Right lung (tissue), 10 donors: ENCODE data around the gene CD8B. TPM values are rescaled to one million over a fixed set of nuclear protein-coding genes. Genes with fewer than 3 reads are reported as not detected.
"Not testable (repeated sequence)": the region's sequence is repeated elsewhere in the genome, so short reads cannot be mapped to it uniquely, and the experiment has no call there.

ENCODE experiments used
- DNase-seq, 2 donors: peaks; one replicate each; pipeline ENCODE4 v3.0.0-alpha.2; 2013
- long read RNA-seq, 8 donors: transcript quantifications; one replicate each; lab custom pipeline, GENCODE V29; 2026
- polyA plus RNA-seq, 5 donors: library from polyadenylated mRNA; unstranded; fragments of 120-200 nt; gene quantifications; one replicate each; pipeline versions ENCODE4 v1.2.1 to v1.2.3, GENCODE V29; 2013; ENCODE audit warnings: inconsistent platforms in 1 of 5, low replicate concordance in 1 of 5; ENCODE audit not compliant: insufficient read length in 5 of 5, insufficient read depth in 1 of 5

The CD8B gene
- polyA plus RNA-seq, result under 1 TPM; 0.37 to 0.85 (median 0.56) TPM
- long read RNA-seq, donor 1, result 0 reads
- long read RNA-seq, donor 2, result 0 reads
- long read RNA-seq, donor 3, result 0 reads
- long read RNA-seq, donor 4, result 0 reads
- long read RNA-seq, donor 5, partial matches to known transcripts, result 0 of 1 reads
- long read RNA-seq, donor 5, other reads (novel, unspliced or antisense), result 0 of 1 reads
- long read RNA-seq, donor 6, result 0 reads
- long read RNA-seq, donor 7, result 0 reads
- long read RNA-seq, donor 8, result 0 reads

DNA sequence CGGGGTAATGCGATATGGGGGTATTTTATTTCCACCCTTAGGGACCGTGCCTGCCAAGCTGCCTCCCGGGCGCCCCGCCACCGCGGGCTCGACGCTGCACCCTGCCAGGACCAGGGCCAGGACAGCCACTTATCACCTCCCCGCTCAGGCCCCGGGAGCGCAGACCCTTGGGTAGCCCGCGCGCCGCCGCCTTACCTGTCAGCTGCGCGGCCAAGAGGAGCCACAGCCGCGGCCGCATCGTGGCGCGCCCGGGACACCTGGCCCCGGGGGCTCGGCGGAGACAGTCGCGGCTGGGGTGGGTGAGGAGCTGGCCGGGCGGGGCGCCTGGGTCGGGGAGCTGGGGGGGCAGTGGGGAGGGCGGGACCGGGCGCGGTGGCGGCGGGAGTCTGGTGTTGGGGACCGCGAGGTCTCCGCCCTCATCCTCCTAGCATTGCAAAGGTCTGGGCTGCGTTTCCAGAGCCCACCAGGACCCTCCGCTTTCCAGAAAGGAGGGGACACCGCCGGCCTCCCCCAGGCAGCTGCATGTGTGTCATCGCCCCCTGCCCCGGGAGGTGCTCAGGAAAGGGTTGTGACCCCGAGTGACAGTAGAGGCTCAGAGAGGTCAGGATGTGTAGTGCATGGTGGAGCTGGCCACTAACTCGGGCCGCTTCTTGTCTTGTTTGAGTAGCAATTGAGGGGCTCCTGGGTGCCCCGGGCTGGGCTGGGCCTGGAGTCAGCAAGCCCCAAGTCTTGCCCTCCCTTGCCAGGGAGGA lies at the start of gene CD8B:
Gene CD8B (minus strand): TSS at position 259 of the 752 bp plus-strand sequence. CDS start 21 bp downstream, at position 238.
- not testable (repeated sequence) for DNase-seq

DNA sequence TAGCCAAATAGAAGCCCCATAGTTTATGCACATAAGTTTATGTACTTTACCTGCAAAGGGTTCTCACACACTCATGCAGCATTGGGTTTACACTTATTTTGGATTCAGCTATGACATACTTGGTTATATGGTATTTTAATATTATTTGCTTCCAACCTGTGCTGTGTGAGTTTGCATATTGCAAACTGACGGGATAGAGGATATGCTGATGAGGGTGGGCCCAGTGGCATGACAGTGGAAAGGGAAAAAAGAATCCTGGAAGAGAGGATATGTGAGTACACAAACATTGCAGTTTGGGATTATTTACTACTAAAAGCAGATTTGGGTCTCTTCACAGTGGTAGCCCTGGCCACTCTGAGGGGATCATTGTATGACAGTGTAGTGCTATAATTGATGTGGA lies 44.2 kb upstream of the CD8B start:
- not testable (repeated sequence) for DNase-seq

DNA sequence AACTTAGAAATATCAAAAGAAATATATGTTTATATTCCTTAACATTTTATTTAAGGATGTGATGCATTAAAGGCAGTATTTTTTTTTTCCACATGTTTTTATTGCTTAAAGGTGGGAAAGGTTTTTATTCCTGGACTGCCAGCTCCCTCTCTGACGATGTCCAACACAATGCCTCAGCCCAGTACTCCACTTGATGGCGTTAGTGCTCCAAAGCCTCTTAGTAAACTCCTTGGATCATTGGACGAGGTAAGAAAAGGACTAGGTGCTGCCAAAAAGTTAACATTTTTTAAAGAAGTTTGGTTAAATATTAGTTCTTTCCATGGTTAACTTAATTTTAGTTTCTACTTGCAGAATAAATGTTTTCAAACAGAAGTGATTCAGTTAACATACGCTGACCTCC lies 39.0 kb upstream of the CD8B start:
- DNase-seq, result not testable (repeated sequence)

DNA sequence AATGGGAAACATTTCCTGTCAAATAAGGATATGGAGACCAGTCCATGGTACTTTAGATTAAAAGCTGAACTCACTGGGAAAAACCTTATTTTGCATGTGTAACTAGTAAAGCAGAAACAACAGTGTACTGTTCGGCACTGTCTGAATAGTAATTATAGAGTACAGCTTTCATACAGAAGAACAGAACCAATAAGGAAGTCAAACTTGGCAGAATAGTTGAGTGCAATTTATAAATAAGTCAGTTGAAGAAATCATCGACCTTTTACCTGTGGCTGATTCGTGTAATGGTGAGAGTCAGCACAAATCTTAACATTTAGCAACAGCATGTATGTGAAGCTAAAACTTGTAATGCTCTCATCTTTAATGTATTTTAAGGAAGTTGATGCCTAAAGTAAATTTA lies 24.3 kb upstream of the CD8B start:
- not testable (repeated sequence) for DNase-seq

DNA sequence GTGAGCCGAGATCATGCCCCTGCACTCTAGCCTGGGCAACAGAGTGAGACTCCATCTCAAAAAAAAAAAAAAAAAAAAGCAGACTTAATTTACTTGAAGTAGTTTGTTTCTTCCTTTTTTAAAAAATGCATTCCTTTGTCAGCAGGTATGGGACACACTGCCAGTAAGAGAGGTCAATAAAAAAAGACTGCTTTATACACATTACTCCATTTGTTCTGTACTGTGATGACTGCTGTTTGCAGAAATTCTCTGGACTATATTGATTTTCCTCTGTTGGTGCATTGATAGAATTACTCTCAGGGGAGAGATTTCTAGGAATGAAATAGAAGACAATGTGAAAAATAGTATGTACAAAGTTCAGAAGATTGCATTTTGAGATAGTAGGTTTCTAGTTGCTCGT lies 21.2 kb upstream of the CD8B start:
- DNase-seq, result not testable (repeated sequence)

DNA sequence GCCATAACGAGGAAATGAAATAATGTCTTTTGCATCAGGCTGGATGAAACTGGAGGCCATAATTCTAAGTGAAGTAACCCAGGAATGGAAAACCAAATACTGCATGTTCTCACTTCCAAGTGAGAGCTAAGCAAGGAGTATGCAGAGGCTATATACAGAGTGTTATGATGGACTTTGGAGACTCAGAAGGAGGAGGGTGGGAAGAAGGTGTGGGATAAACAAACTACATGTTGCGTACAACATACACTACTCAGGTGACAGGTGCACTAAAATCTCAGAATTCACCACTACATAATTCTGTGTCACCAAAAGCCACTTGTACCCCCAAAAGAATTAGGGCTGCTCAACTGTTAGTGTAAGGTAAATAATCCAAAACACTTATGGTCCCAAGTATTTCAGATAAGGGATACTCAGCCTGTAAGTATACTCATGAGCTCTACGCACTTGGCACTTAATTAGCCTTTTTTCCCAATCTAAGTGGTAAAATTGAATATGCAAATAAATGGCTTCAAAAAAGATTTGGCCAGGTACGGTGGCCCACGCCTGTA lies 20.5 kb upstream of the CD8B start:
- peak; percentile 17 to 20 for DNase-seq

DNA sequence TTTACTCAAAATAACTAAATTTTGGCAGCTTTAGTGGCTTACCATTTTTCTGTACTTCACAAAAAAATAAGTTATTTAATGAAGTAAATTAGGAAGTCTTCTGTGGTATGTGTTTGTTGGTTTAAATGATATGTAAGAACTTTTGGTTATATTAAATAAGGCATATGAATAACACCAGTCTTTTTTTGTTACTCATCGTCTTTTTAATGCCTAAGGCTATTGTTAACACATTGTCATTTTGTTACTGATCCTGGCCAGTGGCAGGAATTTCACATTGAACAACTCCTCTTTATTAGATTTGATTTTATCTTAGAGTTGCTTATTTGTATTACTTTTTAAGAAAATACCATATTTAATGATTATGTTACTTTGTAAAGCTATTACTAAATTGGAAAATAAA lies 17.3 kb upstream of the CD8B start:
- DNase-seq, result not testable (repeated sequence)

DNA sequence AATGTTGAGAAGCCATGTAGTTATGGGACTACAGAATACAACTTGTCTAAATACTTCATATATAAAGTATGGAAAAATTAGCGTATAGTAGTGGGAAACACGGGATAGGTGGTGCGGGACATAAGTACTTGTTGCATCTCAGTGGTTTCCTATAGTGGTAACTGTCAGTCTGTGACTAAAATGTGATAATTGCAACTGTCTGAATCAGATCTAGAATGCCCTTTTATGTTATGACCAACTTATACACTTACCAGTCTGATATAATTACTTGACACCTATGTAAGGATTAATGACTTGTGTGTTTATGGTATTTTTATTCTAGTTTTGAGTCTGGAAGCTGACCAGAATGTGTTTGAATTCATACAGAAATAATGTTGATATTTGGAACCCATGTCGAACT lies 9.3 kb upstream of the CD8B start:
- not testable (repeated sequence) for DNase-seq

DNA sequence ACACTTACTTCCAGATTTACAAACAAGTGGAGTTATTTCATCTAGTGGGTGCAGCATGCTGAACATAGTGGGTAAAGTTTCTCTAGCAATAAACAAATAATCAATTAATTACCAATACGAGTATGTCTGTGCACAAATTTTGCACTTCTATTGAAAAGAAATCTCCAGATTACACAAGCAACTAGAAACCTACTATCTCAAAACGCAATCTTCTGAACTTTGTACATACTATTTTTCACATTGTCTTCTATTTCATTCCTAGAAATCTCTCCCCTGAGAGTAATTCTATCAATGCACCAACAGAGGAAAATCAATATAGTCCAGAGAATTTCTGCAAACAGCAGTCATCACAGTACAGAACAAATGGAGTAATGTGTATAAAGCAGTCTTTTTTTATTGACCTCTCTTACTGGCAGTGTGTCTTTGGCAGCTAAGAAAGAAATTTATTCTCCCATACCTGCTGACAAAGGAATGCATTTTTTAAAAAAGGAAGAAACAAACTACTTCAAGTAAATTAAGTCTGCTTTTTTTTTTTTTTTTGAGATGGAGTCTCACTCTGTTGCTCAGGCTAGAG lies 7.3 kb upstream of the CD8B start:
- not testable (repeated sequence) for DNase-seq

DNA sequence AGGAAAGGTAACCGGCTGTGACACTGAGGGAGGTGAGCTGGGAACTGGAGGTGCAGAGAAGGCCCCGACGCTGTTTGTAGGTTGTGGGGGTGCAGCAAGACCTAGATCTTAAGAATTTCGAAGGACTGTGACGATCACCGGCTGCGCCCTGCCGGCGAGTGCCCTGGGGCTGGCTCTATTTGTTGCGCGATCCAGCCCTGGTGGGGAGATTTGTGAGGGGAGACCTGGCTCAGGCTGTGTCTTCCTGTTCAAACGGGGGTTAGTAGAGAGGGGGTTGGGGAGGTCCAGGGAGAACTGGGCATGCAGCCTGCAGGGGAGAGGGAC lies 656 bp upstream of the CD8B start:
- DNase-seq, result not testable (repeated sequence)

DNA sequence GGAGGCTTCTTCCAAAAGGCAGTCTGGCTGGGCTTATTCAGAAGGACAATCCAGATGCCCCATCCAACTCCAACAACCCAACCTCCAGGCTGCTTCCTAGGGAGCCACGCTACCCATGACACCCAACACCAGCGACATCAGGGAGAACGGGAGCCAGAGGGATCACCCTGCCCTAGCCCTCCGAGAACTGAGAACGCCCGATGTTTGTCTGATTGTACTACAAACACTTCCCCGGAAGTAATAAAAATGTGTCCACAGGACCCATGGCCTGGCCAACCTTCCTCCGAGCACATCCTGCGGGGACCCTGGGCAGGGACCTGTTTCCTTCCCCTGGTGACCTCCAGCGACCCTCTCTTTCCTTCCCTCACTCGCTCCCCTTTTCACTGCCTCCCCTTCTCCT lies 511 bp downstream of the CD8B start:
- not testable (repeated sequence) for DNase-seq

DNA sequence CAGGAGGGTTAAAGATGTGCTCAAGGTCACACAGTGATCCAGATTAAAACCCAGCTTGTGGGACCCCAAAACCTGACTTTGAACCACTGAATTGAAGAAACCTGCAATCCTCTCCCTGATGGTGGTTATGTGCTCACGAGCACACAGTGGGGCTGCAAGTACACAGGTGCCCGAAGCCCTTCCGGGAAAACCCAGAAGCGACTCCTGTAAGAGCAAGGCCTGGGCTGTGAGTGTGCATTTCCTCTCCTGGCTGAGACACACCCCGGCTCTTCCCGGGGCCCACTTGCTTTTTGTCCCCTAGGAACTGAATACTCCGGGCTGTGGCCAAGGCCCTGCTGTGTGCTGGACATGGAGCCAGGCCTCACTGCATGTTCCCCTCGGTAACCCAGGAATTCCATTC lies 1.1 kb downstream of the CD8B start:
- DNase-seq, result not testable (repeated sequence)

DNA sequence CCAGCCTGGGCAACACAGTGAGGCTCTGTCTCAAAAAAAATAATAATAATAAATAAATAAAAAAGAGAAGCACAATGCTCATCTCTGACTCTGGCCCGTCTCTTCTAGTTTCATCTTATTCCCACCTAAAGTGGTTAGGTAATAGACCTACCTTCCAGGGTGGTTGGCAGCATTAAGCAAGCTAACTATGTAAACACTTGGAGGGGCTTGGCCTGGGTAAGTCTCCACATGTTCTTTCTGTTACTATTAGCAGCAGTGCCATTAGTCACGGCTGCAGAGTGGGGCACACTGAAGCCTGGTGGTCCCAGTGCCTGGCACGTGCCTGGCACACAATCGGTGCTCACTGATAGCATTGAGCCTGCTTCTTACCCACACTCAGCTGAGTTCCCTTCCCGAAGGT lies 4.0 kb downstream of the CD8B start:
- DNase-seq, result not testable (repeated sequence)

DNA sequence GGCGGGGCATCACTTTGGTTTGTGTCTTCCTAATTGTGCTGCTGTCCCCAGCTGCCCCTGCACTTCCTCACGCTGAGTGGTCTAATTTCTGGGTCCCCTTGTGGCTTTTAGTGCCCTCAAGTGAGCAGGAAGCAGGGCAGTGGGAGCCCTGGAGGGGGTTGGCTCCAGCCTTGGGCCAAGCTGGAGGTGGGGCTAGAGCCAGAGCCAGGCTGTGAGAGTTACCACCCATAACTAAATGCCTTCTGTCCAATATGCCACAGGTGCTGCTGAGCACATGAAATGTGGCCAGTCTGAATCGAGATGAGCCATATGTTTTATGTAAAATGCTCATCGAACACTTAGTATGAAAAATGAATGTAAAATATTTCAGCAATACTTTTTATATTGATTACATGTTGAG lies 5.2 kb downstream of the CD8B start:
- not testable (repeated sequence) for DNase-seq

DNA sequence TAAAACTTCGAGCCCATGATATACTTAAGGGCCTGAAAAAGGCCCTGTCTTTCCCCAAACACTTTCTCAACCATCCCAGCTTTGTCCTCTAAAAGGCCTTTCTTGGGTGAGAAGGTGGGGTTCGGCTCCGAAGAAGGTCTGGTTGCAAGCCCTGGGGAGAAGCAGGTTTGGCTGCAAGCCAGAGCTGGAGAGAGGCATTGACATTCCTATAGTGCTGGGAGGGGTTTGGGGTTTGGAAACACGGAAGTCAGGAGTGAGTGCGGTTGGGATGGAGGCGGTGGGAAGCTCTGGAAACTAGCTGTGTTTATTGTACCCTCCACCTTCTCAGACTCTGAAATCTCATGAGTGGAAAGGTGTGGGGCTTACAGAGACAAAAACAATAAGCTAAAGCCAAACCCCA lies 5.7 kb downstream of the CD8B start:
- peak; percentile 52 to 58 for DNase-seq

DNA sequence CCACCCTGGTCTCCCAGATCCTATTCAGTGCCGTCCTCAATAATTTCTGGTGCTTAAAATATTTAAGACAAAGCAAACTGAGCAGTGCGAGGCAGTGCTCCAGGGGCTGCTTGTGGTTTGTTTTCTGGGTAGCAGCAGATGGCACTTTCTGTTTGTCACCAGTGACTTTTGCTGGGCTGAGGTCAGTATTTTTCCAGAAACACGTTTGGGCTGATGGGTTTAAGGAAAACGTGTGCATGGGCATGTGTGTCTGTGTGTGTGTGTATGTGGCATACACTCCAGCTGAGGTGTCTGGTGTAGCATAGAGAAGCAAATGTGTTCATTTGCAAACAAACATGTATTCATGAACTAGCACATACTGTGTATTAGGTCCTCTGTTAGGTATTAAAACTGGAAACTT lies 10.1 kb downstream of the CD8B start:
- DNase-seq, result not testable (repeated sequence)

DNA sequence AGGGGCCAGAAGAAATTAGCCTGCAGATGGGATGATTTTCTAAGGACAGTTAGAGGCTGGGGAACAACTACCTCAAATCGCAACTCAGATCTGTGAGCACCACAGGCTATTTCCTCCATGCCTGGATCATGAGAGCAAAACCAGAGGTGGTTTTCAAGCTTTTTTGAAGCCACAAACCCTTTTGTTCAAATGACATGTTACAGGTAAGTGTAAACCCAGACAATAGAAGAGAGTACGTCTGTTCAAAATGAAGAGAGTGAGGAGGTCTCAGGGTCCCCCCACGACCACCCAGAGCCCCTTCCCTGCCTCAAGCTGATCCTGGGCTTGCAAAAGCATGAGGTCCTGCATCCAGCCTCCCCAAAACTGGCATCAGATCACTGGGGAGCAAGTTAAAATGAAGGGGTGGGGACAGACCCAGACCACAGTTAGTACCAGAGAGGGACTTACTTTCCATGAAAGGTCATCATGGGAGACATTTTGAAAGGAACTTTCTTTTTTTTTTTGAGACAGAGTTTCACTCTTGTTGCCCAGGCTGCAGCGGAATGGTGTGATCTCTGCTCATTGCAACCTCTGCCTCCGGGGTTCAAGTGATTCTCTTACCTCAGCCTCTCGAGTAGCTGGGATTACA lies 19.0 kb downstream of the CD8B start:
- DNase-seq, result not testable (repeated sequence)

DNA sequence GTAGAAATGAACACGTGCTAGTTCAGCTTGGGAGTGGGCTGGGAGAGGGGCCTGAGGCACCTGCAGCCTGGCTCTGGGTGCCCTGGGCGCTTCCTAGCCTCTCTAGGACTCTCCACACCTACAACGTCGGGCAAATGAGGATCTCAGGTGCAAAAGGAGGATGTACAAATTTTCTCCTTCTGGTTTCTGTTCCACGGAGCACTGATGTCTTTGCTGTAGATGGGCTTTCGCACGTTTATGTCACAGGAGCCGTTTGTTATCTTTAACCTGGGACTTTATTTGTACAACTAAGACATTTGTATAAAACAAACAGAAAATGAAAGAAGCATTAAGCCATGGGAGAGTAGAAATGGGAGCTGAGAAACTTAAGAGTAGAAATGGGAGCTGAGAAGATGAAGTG lies 20.4 kb downstream of the CD8B start:
- not testable (repeated sequence) for DNase-seq

DNA sequence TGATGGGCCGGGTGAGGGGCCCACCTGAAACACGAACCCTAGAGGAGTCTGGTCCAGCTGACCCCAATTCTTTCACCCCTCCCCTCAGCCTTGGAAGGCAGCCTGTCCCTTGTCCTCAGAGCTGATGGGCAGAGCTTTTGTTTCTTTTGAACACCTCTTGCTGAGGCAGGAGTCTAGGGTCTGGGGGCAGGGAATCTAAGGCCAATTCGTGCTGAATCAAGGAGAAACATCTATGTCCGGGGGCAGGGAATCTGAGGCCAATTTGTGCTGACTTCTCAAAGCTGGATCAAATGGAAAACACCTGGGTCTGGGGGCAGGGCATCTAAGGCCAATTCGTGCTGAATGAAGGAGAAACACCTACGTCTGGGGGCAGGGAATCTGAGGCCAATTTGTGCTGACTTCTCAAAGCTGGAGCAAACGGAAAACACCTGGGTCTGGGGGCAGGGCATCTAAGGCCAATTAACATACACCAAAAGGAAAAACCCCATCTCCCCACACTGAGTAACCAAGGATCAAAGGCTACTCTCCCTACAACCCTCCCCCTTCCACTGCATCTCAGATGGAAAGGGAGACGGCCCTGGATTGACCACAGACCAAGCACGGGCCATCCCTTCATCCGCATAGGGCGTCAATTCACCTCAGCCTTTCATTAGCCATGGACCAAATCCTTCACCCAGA lies 21.7 kb downstream of the CD8B start:
- not testable (repeated sequence) for DNase-seq

DNA sequence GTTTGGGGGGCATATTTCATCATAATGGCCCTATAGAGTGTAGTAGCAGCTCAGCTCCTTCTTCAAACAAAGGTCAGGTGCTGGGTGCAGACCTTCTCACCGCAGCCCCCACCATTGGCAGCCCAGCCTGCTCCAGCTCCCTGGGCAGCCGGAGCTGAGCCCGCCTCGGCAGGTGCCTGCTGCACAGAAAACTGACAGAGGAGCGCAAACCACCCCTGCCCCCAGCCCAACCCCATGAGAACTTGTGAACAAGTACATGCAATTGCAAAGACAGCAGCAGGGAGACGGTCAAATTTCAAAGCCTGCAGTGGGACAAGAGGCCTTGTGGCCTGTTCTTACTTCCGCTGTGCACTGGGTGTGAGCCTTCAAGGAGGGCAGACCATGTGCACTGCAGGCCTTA lies 22.2 kb downstream of the CD8B start:
- DNase-seq, result not testable (repeated sequence)

DNA sequence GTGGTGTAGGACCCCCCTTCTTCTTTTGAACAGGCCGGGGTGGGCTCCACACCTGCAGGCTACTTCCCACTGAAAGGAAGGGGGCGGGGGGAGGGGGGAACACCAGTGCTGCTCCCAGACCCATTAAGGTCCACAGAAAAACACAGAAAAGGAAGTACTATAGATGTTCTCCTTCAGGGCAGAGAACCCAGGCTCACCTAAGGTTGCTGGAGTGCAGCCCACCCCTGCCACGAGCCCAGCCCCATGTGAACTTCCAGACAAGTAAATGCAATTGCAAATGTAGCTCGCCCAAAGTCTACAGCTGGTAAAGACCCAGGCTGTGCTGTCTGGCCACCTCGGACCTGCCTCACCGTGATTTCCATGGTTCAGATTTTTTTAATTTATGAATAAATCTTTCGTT lies 24.0 kb downstream of the CD8B start:
- DNase-seq, result not testable (repeated sequence)
